Stimulated activated CD4-positive, alpha-beta T cell treated with anti-CD3 and anti-CD28 coated beads, Interleukin-12 subunit alpha, Interleukin-12 subunit beta, amount 100 ng/mL, for 4 hours (primary cell): Measurements from ENCODE around the gene TOPORS.

Experiments
- DNase-seq: peaks from one replicate; pipeline ENCODE4 v3.0.0-alpha.2; 2020

Gene TOPORS

DNA sequence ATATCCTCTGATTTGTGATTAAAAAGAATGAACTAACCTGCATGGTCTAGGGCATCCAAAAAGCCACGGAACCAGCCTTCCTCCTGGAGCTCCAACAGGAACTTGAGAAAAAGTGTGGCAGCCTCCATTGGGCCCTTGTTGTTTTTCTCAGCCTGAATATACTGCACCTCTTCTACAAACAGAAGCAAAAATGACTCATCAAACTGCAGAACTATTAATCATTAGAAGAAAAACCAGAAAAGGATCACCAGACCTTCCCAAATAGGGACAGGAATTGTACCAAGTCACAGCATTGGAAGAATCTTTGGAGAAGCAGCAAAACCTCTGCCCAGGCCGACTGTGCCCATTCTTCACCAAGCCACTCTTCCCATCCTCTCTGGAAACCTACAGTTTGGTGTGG, 51.6 kb downstream of the TOPORS start:
- DNase-seq = no peak

- DNase-seq = no peak
Measured at GRCh38 chr9:32497921-32498320, 54.5 kb downstream of the TOPORS start.

GRCh38 chr9:32490601-32491000, 61.8 kb downstream of the TOPORS start:
- DNase-seq = no peak
